Measurements from ENCODE around the gene PCSK7.

The PCSK7 gene

GRCh38 chr11:117255966-117256365 is 24.1 kb upstream of the PCSK7 start:
- peaks cover 45% of the 10 kb centered on the region for H3K36me3 ChIP-seq (ENCODE audit: insufficient read depth, low read length)
- no peaks in the 10 kb centered on the region for H3K27me3 ChIP-seq (ENCODE audit: insufficient read depth, low read length)
- H3K4me1 ChIP-seq (ENCODE audit: insufficient read depth, low read length): no peaks in the 10 kb centered on the region
- H3K4me3 ChIP-seq (ENCODE audit: low read length): no peak overlapping the region
- no peak overlapping the region for H2AFZ ChIP-seq (ENCODE audit: low read depth, low read length)
- H3K9me3 ChIP-seq (ENCODE audit: low read length): no peaks in the 10 kb centered on the region

- Histone ChIP-seq H3K4me1 (ENCODE audit: insufficient read depth, low read length) (no peaks in the 10 kb centered on the region), H3K36me3 (ENCODE audit: insufficient read depth, low read length) (peaks cover 64% of the 10 kb centered on the region), H3K27me3 (ENCODE audit: insufficient read depth, low read length) (no peaks in the 10 kb centered on the region), H2AFZ (ENCODE audit: low read depth, low read length) (no peak overlapping the region), H3K4me3 (ENCODE audit: low read length) (no peak overlapping the region), H3K9me3 (ENCODE audit: low read length) (no peaks in the 10 kb centered on the region)
These were observed 19.6 kb upstream of the PCSK7 start for GRCh38 chr11:117251506-117251905.

GRCh38 chr11:117249571-117249970 is 17.7 kb upstream of the PCSK7 start:
- Histone ChIP-seq H3K4me1 (ENCODE audit: insufficient read depth, low read length) (no peaks in the 10 kb centered on the region), H2AFZ (ENCODE audit: low read depth, low read length) (no peak overlapping the region), H3K27me3 (ENCODE audit: insufficient read depth, low read length) (no peaks in the 10 kb centered on the region), H3K9me3 (ENCODE audit: low read length) (no peaks in the 10 kb centered on the region), H3K4me3 (ENCODE audit: low read length) (no peak overlapping the region), H3K36me3 (ENCODE audit: insufficient read depth, low read length) (peaks cover 66% of the 10 kb centered on the region)

GRCh38 chr11:117248341-117248740 is 16.5 kb upstream of the PCSK7 start:
- peaks cover 70% of the 10 kb centered on the region for H3K36me3 ChIP-seq (ENCODE audit: insufficient read depth, low read length)
- H2AFZ ChIP-seq (ENCODE audit: low read depth, low read length): no peak overlapping the region
- H3K9me3 ChIP-seq (ENCODE audit: low read length): no peaks in the 10 kb centered on the region
- H3K4me3 ChIP-seq (ENCODE audit: low read length): no peak overlapping the region
- no peaks in the 10 kb centered on the region for H3K4me1 ChIP-seq (ENCODE audit: insufficient read depth, low read length)
- H3K27me3 ChIP-seq (ENCODE audit: insufficient read depth, low read length): no peaks in the 10 kb centered on the region

DNA sequence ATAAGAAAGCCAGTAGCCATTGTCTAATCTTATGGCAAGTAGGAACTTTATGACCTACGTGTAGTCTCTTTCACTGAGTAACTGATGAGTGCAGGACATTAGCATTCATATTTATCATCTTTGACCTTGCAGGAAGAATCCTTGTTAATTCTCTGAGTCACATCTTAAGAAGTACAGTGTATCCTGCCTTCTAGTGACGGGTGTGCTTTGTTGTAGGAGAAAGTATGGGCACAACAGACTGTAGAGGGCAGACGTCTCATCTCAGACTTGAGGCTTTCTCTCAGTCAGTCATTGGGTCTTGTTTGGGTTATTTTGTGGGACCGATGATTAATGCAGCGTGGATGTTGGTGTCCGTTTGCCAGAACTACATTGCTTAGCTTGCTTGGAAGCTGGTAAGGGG is 7.4 kb upstream of the PCSK7 start:
- Histone ChIP-seq H3K4me3 (ENCODE audit: low read length) (no peak overlapping the region), H3K4me1 (ENCODE audit: insufficient read depth, low read length) (no peaks in the 10 kb centered on the region), H3K27me3 (ENCODE audit: insufficient read depth, low read length) (no peaks in the 10 kb centered on the region), H2AFZ (ENCODE audit: low read depth, low read length) (no peak overlapping the region), H3K9me3 (ENCODE audit: low read length) (no peaks in the 10 kb centered on the region), H3K36me3 (ENCODE audit: insufficient read depth, low read length) (peaks cover 61% of the 10 kb centered on the region)

GRCh38 chr11:117238221-117238620 is 6.3 kb upstream of the PCSK7 start:
- Histone ChIP-seq H2AFZ (ENCODE audit: low read depth, low read length) (no peak overlapping the region), H3K9me3 (ENCODE audit: low read length) (no peaks in the 10 kb centered on the region), H3K4me3 (ENCODE audit: low read length) (no peak overlapping the region), H3K4me1 (ENCODE audit: insufficient read depth, low read length) (peaks cover 10% of the 10 kb centered on the region), H3K36me3 (ENCODE audit: insufficient read depth, low read length) (peaks cover 56% of the 10 kb centered on the region), H3K27me3 (ENCODE audit: insufficient read depth, low read length) (no peaks in the 10 kb centered on the region)

DNA sequence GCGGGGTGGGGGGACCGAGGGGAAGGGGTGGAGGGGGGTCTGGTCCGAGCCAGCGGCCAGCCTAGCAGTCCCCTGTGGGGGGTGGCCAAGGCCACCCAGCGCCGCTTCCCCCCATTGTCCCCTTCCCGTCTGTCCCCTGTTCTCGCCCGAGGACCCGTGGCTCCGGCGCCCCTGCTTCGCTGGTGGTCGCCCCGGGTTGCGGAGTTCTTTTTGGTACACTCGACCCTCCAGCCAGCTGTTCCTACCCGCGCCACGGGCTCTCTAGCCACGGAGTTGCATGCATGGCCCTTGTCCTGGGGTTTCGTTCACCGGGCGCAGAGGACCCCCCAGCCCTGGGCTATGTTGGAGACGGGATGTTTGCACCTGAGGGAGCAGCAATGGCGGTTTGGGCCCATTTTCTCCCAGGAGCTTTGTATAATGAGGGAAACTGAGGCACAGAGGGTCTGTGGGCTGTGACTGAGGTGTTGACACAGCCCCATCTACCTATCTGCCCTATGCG is 1.1 kb upstream of the PCSK7 start:
- peaks cover 19% of the 10 kb centered on the region for H3K36me3 ChIP-seq (ENCODE audit: insufficient read depth, low read length)
- H3K27me3 ChIP-seq (ENCODE audit: insufficient read depth, low read length): no peaks in the 10 kb centered on the region
- H3K9me3 ChIP-seq (ENCODE audit: low read length): no peaks in the 10 kb centered on the region
- H3K4me3 ChIP-seq (ENCODE audit: low read length): peak overlapping the region; percentile 85
- H2AFZ ChIP-seq (ENCODE audit: low read depth, low read length): peak overlapping the region; percentile 6
- H3K4me1 ChIP-seq (ENCODE audit: insufficient read depth, low read length): peaks cover 27% of the 10 kb centered on the region

GRCh38 chr11:117232092-117232878 is 412 bp upstream of the PCSK7 start, which contains the start of gene RNF214:
RNF214 (plus strand) TSS chr11:117232671; CDS start chr11:117234273, 1,602 bp downstream.
- H3K4me1 ChIP-seq (ENCODE audit: insufficient read depth, low read length): peaks cover 27% of the 10 kb centered on the region
- H3K9me3 ChIP-seq (ENCODE audit: low read length): no peaks in the 10 kb centered on the region
- H3K4me3 ChIP-seq (ENCODE audit: low read length): peak within 1 kb of the TSS; percentile 85
- H3K27me3 ChIP-seq (ENCODE audit: insufficient read depth, low read length): no peaks in the 10 kb centered on the region
- H3K36me3 ChIP-seq (ENCODE audit: insufficient read depth, low read length): peaks cover 22% of the 10 kb centered on the region
- peak within 1 kb of the TSS; percentile 93 for H2AFZ ChIP-seq (ENCODE audit: low read depth, low read length)

DNA sequence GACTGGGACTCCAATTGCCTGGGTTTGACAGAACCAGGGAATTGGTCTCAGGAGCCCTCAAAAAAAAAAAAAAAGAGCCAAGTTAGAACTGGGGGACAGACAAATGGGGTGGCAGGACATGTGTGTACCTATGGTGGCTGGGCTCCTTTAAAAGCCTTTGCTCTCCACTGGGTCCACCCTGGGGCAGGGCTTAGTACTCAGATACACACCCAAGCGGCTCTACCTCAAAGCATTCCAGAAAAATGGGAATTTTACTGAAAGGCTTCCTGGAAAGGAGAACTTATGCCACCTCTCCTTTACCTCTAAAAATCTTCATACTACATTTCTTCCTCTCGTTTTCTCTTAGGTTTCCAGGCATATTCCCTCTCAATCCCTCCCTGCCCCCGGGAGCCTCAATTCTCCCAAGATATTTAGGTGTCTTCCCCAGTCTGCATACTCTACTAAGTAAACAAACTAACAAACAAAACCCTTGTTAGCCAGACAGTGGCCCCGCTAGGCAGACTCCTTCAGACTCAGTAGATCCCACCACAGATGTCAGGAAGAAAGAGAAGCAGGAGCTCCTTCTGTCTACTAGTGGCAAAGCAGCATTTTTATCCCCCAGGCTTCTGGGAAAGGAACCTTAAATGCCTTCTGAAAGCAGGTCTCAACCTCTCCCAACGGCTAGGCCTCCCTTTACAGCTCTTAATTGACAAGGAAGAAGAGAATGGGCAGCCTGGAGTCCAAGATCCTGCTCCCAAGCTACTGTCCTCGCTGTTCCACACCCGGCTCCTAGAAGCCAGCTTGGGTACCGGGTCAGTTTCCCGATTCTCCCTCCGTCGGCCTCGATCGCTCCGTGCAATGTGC is 653 bp downstream of the PCSK7 start:
- Histone ChIP-seq H3K9me3 (ENCODE audit: low read length) (no peaks in the 10 kb centered on the region), H3K4me3 (ENCODE audit: low read length) (peak overlapping the region; percentile 85), H2AFZ (ENCODE audit: low read depth, low read length) (peak overlapping the region; percentile 93), H3K36me3 (ENCODE audit: insufficient read depth, low read length) (peaks cover 20% of the 10 kb centered on the region), H3K27me3 (ENCODE audit: insufficient read depth, low read length) (no peaks in the 10 kb centered on the region), H3K4me1 (ENCODE audit: insufficient read depth, low read length) (peaks cover 27% of the 10 kb centered on the region)

- Histone ChIP-seq H3K4me3 (ENCODE audit: low read length) (peak overlapping the region; percentile 85), H3K36me3 (ENCODE audit: insufficient read depth, low read length) (peaks cover 21% of the 10 kb centered on the region), H3K9me3 (ENCODE audit: low read length) (no peaks in the 10 kb centered on the region), H2AFZ (ENCODE audit: low read depth, low read length) (no peak overlapping the region), H3K27me3 (ENCODE audit: insufficient read depth, low read length) (no peaks in the 10 kb centered on the region), H3K4me1 (ENCODE audit: insufficient read depth, low read length) (peaks cover 27% of the 10 kb centered on the region)
These were observed 1.4 kb downstream of the PCSK7 start for GRCh38 chr11:117230286-117230961.

GRCh38 chr11:117229931-117230285 is 2.0 kb downstream of the PCSK7 start:
- Histone ChIP-seq H3K4me3 (ENCODE audit: low read length) (no peak overlapping the region), H3K36me3 (ENCODE audit: insufficient read depth, low read length) (peaks cover 22% of the 10 kb centered on the region), H3K4me1 (ENCODE audit: insufficient read depth, low read length) (peaks cover 27% of the 10 kb centered on the region), H2AFZ (ENCODE audit: low read depth, low read length) (no peak overlapping the region), H3K27me3 (ENCODE audit: insufficient read depth, low read length) (no peaks in the 10 kb centered on the region), H3K9me3 (ENCODE audit: low read length) (no peaks in the 10 kb centered on the region)

GRCh38 chr11:117229411-117229810 is 2.5 kb downstream of the PCSK7 start:
- Histone ChIP-seq H3K36me3 (ENCODE audit: insufficient read depth, low read length) (peaks cover 23% of the 10 kb centered on the region), H3K4me3 (ENCODE audit: low read length) (no peak overlapping the region), H2AFZ (ENCODE audit: low read depth, low read length) (no peak overlapping the region), H3K9me3 (ENCODE audit: low read length) (no peaks in the 10 kb centered on the region), H3K27me3 (ENCODE audit: insufficient read depth, low read length) (no peaks in the 10 kb centered on the region), H3K4me1 (ENCODE audit: insufficient read depth, low read length) (peaks cover 27% of the 10 kb centered on the region)

DNA sequence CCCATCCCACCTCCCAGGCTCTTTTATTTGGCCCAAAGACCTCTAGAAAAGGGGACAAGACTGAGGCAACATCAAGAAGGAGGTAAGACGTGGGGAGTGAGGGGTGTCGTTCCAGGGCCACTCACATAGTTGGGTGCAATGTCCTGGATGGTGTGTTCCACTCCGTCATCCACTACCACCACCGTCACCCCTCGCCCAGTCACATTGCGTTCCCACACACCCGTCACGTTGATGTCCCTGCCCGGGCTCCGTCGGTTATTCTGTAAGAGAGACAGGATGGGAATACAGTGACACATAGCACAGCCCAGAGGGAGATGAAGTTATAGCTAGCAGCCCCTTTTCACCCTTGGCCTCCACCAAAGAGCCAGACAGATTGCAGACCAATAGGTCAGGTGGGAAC is 3.8 kb downstream of the PCSK7 start:
- peaks cover 32% of the 10 kb centered on the region for H3K36me3 ChIP-seq (ENCODE audit: insufficient read depth, low read length)
- no peak overlapping the region for H3K4me3 ChIP-seq (ENCODE audit: low read length)
- peaks cover 15% of the 10 kb centered on the region for H3K4me1 ChIP-seq (ENCODE audit: insufficient read depth, low read length)

More for the DNA sequence above, 3.8 kb downstream of the PCSK7 start:
- Histone ChIP-seq H2AFZ (ENCODE audit: low read depth, low read length) (no peak overlapping the region), H3K9me3 (ENCODE audit: low read length) (no peaks in the 10 kb centered on the region), H3K27me3 (ENCODE audit: insufficient read depth, low read length) (no peaks in the 10 kb centered on the region)
